Suprapubic skin (tissue), 4 donors: ENCODE measurements around the gene ATP2C2. TPM values are rescaled to one million over a fixed set of nuclear protein-coding genes. Genes with fewer than 3 reads are reported as not detected.

Experiments
- DNase-seq, 2 donors: peaks; one replicate each; pipeline ENCODE4 v3.0.0-alpha.2; 2019; ENCODE audit warnings: low spot score in 2 of 2
- H3K27ac ChIP-seq: fragments of 200-600 bp; sonication (generic); one replicate; pipeline ENCODE4 v1.5.1; 2019
- H3K27me3 ChIP-seq: fragments of 200-600 bp; sonication (generic); one replicate; pipeline ENCODE4 v1.5.1; 2019
- H3K36me3 ChIP-seq: fragments of 200-600 bp; sonication (generic); one replicate; pipeline ENCODE4 v1.5.1; 2019
- H3K4me1 ChIP-seq: fragments of 200-600 bp; sonication (generic); one replicate; pipeline ENCODE4 v1.5.1; 2019
- H3K4me3 ChIP-seq: fragments of 200-600 bp; sonication (generic); one replicate; pipeline ENCODE4 v1.5.1; 2019; ENCODE audit warnings: mild to moderate bottlenecking
- H3K9me3 ChIP-seq: fragments of 200-600 bp; sonication (generic); one replicate; pipeline ENCODE4 v1.5.1; 2019
- EP300 ChIP-seq: sonication (generic); formaldehyde crosslinking; IDR thresholded peaks from one replicate; pipeline ENCODE4 v1.6.1; 2017; ENCODE audit warnings: antibody characterized with exemption
- POLR2A ChIP-seq, 2 donors: fragments of 450-650 bp; IDR thresholded peaks; one replicate each; pipeline ENCODE4 v1.6.1; 2017; ENCODE audit warnings: antibody characterized with exemption in 2 of 2, mild to moderate bottlenecking in 2 of 2, moderate library complexity in 2 of 2
- POLR2AphosphoS5 ChIP-seq, 3 donors: sonication (generic); formaldehyde crosslinking; IDR thresholded peaks; one replicate each; pipeline ENCODE4 v1.6.1; 2017; ENCODE audit warnings: antibody characterized with exemption in 3 of 3
- WGBS: methylation state at CpG from one replicate; pipeline ENCODE4 v1.1.5; 2018; 5-methylcytosine and 5-hydroxymethylcytosine counted together
- total RNA-seq, 4 donors: library from RNA; depleted of rRNA; stranded (reverse); fragments of >200 nt; gene quantifications; one replicate each; pipeline ENCODE4 v1.1.0, GENCODE V29; 2016
- TF ChIP-seq, protein P1 (sequence below), 2 donors: fragments of 200-600 bp in 1 of 2; fragments of 450-650 bp in 1 of 2; sonication (generic) in 1 of 2; IDR thresholded peaks; one replicate each; pipeline ENCODE4 v1.5.1; 2016 to 2019; ENCODE audit warnings: antibody characterized with exemption in 2 of 2, mild to moderate bottlenecking in 1 of 2, moderate library complexity in 1 of 2

Gene ATP2C2
- total RNA-seq, 4 donors from 2014 or later, result 28.0 to 85.6 (median 40.3) TPM

GRCh38 chr16:84358601-84359295, 9.6 kb upstream of the ATP2C2 start:
- no peaks in the 10 kb centered on the region for H3K27me3 ChIP-seq
- H3K27ac ChIP-seq, result no peak overlapping the region
- H3K4me3 ChIP-seq, result no peak overlapping the region
- H3K4me1 ChIP-seq, result peaks cover 20% of the 10 kb centered on the region
- 88% methylated on average over 14 of the region's 14 CpGs for WGBS
- DNase-seq, result no peak
- H3K9me3 ChIP-seq, result no peaks in the 10 kb centered on the region
- TF ChIP-seq POLR2AphosphoS5 (IDR thresholded peaks at IDR 0.05) (no peak), EP300 (no peak), POLR2A (IDR thresholded peaks at IDR 0.05) (no peak)
- TF ChIP-seq, protein P1, sequence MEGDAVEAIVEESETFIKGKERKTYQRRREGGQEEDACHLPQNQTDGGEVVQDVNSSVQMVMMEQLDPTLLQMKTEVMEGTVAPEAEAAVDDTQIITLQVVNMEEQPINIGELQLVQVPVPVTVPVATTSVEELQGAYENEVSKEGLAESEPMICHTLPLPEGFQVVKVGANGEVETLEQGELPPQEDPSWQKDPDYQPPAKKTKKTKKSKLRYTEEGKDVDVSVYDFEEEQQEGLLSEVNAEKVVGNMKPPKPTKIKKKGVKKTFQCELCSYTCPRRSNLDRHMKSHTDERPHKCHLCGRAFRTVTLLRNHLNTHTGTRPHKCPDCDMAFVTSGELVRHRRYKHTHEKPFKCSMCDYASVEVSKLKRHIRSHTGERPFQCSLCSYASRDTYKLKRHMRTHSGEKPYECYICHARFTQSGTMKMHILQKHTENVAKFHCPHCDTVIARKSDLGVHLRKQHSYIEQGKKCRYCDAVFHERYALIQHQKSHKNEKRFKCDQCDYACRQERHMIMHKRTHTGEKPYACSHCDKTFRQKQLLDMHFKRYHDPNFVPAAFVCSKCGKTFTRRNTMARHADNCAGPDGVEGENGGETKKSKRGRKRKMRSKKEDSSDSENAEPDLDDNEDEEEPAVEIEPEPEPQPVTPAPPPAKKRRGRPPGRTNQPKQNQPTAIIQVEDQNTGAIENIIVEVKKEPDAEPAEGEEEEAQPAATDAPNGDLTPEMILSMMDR (IDR thresholded peaks at IDR 0.05), result no peak
- no peaks in the 10 kb centered on the region for H3K36me3 ChIP-seq

- peaks cover 18% of the 10 kb centered on the region for H3K4me1 ChIP-seq
- no peak for DNase-seq
- no peak for TF ChIP-seq EP300
- TF ChIP-seq, protein P1 (IDR thresholded peaks at IDR 0.05), result no peak
- TF ChIP-seq POLR2AphosphoS5 (IDR thresholded peaks at IDR 0.05), result no peak
- TF ChIP-seq POLR2A (IDR thresholded peaks at IDR 0.05), result no peak
- no peaks in the 10 kb centered on the region for H3K9me3 ChIP-seq
- H3K4me3 ChIP-seq, result no peak overlapping the region
- 76% methylated on average over 7 of the region's 8 CpGs for WGBS
- H3K27ac ChIP-seq, result no peak overlapping the region
- H3K27me3 ChIP-seq, result no peaks in the 10 kb centered on the region
- H3K36me3 ChIP-seq, result no peaks in the 10 kb centered on the region
Observed at GRCh38 chr16:84359326-84359725, 9.0 kb upstream of the ATP2C2 start.

DNA sequence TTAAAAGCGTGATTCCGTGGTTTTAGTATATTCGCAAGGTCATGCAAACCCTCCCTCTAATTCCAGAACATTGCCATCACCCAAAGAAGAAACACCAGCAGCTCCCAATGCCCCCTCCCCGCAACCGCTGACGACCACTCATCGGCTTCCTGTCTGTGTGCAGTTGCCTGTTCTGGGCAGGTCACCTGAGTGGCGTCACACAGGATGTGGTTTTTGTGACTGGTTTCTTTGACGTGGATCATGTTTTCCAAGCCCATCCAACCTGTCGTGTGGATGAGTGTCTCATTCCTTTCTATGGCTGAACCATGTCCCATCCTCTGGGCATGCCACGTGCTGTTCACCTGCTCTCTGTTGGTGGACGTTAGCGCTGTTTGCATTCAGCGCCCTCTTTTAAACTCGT, 8.2 kb upstream of the ATP2C2 start:
- no peak overlapping the region for H3K27ac ChIP-seq
- H3K4me1 ChIP-seq, result peaks cover 18% of the 10 kb centered on the region
- no peaks in the 10 kb centered on the region for H3K36me3 ChIP-seq
- DNase-seq, result no peak
- no peaks in the 10 kb centered on the region for H3K27me3 ChIP-seq
- H3K4me3 ChIP-seq, result no peak overlapping the region
- no peaks in the 10 kb centered on the region for H3K9me3 ChIP-seq
- WGBS, result 91% methylated on average over 15 of the region's 15 CpGs
- TF ChIP-seq POLR2AphosphoS5 (IDR thresholded peaks at IDR 0.05) (no peak), POLR2A (IDR thresholded peaks at IDR 0.05) (no peak), EP300 (no peak)
- TF ChIP-seq, protein P1 (IDR thresholded peaks at IDR 0.05), result no peak

GRCh38 chr16:84360748-84361147, 7.6 kb upstream of the ATP2C2 start:
- Histone ChIP-seq H3K4me3 (no peak overlapping the region), H3K4me1 (peaks cover 16% of the 10 kb centered on the region), H3K36me3 (no peaks in the 10 kb centered on the region), H3K9me3 (no peaks in the 10 kb centered on the region), H3K27ac (no peak overlapping the region), H3K27me3 (no peaks in the 10 kb centered on the region)
- TF ChIP-seq POLR2AphosphoS5 (IDR thresholded peaks at IDR 0.05) (no peak), POLR2A (IDR thresholded peaks at IDR 0.05) (no peak), EP300 (no peak)
- TF ChIP-seq, protein P1 (IDR thresholded peaks at IDR 0.05), result no peak
- DNase-seq, result no peak
- WGBS, result 93% methylated on average over 4 of the region's 4 CpGs

DNA sequence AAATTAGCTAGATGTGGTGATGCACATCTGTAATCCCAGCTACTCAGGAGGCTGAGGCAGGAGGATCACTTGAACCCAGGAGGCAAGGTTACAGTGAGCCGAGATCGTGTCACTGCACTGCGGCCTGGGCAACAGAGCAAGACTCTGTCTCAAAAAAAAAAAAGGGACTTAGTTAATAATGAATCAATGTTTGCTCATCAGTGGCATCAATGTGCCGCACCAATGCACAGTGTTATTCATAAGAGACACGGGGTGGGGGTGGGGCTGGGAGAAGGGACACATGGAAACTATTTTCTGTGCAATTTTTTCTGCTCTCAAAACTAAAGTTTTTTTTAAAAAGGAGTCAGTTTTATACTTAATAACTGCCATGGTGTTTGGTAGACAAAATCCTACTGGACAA, 6.8 kb upstream of the ATP2C2 start:
- H3K9me3 ChIP-seq, result no peaks in the 10 kb centered on the region
- H3K27ac ChIP-seq, result no peak overlapping the region
- peaks cover under 1% of the 10 kb centered on the region for H3K27me3 ChIP-seq
- WGBS, result 61% methylated on average over 5 of the region's 5 CpGs
- TF ChIP-seq POLR2AphosphoS5 (IDR thresholded peaks at IDR 0.05) (no peak), EP300 (no peak), POLR2A (IDR thresholded peaks at IDR 0.05) (no peak)
- TF ChIP-seq, protein P1 (IDR thresholded peaks at IDR 0.05), result no peak
- H3K4me1 ChIP-seq, result peaks cover 9% of the 10 kb centered on the region
- DNase-seq, result no peak
- H3K4me3 ChIP-seq, result no peak overlapping the region
- H3K36me3 ChIP-seq, result no peaks in the 10 kb centered on the region
